GM13976 (cell line): ENCODE measurements around the gene NRF1.

Source experiments
- DNase-seq: peaks from one replicate; pipeline ENCODE4 v3.0.0; 2012; ENCODE audit warnings: low spot score
- CTCF ChIP-seq: IDR thresholded peaks from 2 replicates; pipeline ENCODE4 v1.5.1; 2012; ENCODE audit warnings: borderline replicate concordance, mild to moderate bottlenecking; ENCODE audit not compliant: insufficient read depth; ENCODE audit errors: extremely low read depth, missing control alignments, control extremely low read depth
- in situ Hi-C: fragments of 300-500 bp; cut with MboI; formaldehyde crosslinking; loops from one replicate; pipeline ENCODE4 v1.12.0; 2022; ENCODE audit warnings: low sequenced_read_pairs, mixed read lengths, inconsistent platforms; ENCODE audit not compliant: unreplicated experiment

The NRF1 gene

GRCh38 chr7:129689995-129690581, 78.6 kb downstream of the NRF1 start:
- no peak for DNase-seq
- in situ Hi-C loops = no loop called here
- TF ChIP-seq CTCF = no peak

GRCh38 chr7:129690701-129691100, 79.2 kb downstream of the NRF1 start:
- DNase-seq = no peak
- in situ Hi-C loops = no loop called here
- TF ChIP-seq CTCF = no peak

- TF ChIP-seq CTCF = no peak
- DNase-seq = no peak
- in situ Hi-C loops = no loop called here
Observed at GRCh38 chr7:129698516-129699418, 87.2 kb downstream of the NRF1 start.

- DNase-seq = no peak
- no peak for TF ChIP-seq CTCF
- in situ Hi-C loops = no loop called here
Observed at GRCh38 chr7:129702316-129702715, 90.8 kb downstream of the NRF1 start.

- no peak for DNase-seq
- in situ Hi-C loops = no loop called here
- TF ChIP-seq CTCF = no peak
Observed at GRCh38 chr7:129702761-129703338, 91.3 kb downstream of the NRF1 start.

GRCh38 chr7:129703751-129704150, 92.2 kb downstream of the NRF1 start:
- DNase-seq = no peak
- in situ Hi-C loops = no loop called here
- TF ChIP-seq CTCF = no peak
